ENCODE data around the gene VRK3.

DNA sequence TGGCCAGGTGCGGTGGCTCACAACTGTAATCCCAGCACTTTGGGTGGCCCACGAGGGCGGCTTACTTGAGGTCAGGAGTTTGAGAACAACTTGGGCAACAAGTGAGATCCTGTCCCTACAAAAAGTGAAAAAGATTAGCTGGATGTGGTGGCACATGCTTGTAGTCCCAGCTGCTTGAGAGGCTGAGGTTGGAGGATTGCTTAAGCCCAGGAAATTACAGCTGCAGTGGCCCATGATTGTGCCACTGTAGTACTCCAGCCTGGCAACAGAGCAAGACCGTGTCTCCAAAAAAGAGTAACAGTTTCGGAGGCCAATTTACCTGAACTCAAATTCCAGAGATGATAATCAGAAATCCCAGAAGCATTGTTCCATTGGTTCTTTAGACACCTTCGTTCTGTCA lies 5.1 kb upstream of the VRK3 start:
- TF ChIP-seq, protein P1, sequence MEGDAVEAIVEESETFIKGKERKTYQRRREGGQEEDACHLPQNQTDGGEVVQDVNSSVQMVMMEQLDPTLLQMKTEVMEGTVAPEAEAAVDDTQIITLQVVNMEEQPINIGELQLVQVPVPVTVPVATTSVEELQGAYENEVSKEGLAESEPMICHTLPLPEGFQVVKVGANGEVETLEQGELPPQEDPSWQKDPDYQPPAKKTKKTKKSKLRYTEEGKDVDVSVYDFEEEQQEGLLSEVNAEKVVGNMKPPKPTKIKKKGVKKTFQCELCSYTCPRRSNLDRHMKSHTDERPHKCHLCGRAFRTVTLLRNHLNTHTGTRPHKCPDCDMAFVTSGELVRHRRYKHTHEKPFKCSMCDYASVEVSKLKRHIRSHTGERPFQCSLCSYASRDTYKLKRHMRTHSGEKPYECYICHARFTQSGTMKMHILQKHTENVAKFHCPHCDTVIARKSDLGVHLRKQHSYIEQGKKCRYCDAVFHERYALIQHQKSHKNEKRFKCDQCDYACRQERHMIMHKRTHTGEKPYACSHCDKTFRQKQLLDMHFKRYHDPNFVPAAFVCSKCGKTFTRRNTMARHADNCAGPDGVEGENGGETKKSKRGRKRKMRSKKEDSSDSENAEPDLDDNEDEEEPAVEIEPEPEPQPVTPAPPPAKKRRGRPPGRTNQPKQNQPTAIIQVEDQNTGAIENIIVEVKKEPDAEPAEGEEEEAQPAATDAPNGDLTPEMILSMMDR (conservative IDR thresholded peaks at IDR 0.05) = no peak
- TF ChIP-seq EZH2 (IDR thresholded peaks at IDR 0.05; ENCODE audit: low read depth) = no peak

Measured in PC-9 (cell line).